Measurements from ENCODE around the gene LRRIQ3.
A peak's percentile ranks its signal among the peaks of the same experiment; 100 is the strongest.
"Not testable (repeated sequence)": the region's sequence is repeated elsewhere in the genome, so short reads cannot be mapped to it uniquely, and the experiment has no call there.

LRRIQ3 gene, protein sequence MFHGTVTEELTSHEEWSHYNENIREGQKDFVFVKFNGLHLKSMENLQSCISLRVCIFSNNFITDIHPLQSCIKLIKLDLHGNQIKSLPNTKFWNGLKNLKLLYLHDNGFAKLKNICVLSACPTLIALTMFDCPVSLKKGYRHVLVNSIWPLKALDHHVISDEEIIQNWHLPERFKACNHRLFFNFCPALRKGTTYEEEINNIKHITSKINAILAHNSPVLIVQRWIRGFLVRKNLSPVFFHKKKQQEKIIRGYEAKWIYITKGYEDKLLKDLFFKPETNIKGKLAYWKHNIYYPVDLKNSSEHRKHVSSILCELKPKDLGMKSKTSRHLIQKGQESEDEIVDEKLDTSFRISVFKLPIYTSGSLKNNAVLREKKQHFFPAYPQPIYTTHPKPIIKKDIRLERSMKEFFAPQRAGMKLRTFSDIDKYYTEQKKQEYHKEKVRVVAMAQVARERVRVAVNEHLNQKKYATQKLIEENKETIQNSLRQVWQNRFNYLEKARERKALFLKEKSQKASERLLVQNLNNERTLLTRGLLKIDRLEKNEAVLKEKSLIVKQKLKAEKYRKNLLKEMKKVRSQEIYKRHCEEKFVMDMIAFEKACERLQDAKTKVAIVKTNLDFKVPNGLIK

GRCh38 chr1:74197657-74198552, at the start of gene LRRIQ3, which contains the start of gene FPGT:
LRRIQ3 (minus strand) TSS chr1:74198176; CDS start chr1:74183684, 14,492 bp downstream.
FPGT (plus strand) TSS chr1:74198242; CDS start chr1:74198279, 37 bp downstream.
- DNase-seq, result peak; percentile 72 to 96 (median 89)

DNA sequence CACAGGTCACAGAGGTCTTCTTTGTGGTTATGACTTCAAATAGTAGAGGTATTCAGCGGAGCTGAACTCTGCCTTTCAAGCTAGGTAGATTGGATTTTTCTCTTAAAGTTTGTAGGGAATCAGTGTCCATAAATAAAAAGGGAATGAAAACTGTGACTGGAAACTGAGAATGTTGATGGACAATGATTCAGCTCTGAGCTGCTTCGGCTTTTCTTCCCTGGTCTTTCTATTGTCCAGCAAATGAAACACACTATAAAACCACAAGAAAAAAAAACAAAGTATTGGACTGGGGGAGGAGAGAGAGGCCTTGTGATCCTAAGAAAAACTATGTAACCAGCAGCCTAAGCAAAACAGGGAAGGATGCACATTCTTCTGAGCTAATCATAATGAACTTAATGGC, 48.3 kb upstream of the LRRIQ3 start:
- DNase-seq, result no peak

DNA sequence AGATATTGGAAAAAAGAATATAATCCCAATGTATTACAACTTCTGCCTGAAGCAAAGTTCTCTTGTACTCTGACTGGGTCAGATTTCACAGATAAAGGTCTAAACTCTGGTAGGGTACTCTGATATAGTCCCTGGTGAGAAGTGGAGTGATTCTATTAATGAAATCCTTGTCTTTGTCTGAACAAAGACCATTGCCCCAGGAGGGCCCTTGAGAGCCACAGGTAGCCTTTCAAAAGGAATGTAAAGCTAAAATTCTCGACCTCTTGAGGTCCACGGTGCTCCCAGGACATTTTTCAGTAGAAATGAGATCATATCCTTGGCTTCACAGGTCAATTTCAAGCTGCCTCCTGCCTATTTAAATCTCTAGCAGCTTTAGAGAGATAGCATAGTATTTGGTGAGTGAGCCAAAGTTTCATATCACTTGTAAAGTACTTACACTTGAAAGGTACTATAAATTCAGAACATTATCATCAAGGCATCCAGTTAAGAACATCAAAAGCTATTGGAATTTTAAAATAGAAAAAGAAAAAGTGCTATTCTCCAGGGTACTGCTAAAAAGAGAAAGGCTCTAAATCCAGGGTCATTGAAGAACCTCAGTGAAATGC, 47.3 kb upstream of the LRRIQ3 start:
- no peak for DNase-seq

DNA sequence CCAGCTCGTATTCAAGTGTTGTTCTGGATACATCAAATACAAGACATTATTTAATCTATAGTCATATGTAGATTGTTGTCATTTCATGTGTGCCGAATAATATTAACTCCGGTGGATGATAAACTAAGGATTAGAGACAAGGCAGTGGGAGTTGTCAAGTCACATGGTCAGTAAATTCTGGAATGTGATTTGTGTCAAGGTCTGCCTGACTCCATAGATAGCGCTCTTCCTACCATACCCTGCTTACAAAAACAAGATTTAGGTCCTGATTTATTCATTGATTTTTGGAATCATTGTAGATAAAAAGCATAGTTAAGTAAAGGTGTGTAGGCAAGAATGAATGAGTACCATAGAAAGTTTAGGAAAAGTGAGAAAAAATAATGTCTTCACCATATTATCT, 39.8 kb upstream of the LRRIQ3 start:
- no peak for DNase-seq

DNA sequence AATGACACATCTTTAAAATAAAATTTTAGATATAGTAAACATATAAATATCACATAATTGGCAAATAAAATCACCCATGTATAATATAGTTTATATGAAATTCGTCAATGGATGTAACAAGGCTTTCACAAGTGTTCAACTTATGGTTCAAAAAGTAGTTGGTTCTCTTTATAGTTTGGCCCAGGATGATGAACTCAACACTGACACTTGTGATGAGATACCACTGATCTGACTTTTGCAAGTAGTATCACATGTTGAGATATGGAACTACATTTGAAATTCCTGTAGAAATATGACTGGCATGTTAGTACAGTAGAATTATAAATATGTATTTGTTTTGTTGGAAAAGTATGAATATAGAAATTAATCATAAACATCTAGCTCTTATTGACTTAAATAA, 39.1 kb upstream of the LRRIQ3 start:
- DNase-seq, result no peak

DNA sequence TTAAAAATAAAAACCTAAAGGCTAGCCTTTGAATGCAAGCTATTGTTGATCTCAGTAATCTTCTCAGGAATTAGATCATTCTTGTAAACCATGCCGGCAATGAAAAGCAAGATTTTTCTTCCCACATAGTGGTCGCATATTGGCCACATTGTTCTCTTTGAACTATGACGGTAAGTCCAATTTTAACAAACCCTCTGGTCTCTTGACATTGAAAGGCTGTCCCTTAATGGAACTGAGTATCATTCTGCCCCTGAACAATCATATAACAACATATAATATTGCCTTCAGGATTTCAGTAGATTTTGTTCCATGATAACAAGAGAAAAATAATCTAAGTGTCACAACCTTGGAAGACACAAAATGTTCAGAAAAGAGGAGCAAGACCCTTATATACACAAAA, 38.5 kb upstream of the LRRIQ3 start:
- DNase-seq, result no peak

DNA sequence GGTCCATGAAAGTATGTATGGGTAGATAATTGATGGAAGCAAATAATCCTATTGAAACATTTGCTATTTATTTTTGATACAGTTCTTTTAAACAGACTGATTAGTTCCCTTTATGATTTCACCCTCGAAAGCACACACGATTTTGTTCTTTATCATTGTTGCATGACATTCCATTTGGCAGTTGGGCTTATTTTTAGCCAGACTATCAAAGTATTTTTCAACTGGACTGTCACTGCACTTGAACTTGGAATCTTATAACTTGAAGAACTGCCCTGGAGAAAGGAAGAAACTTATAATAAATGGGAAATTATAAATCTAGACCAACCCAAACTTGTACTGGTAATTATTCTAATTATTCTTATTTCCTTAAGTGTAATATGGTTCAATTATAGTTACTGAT, 37.2 kb upstream of the LRRIQ3 start, which contains the start of gene TNNI3K:
TSS of gene TNNI3K (plus strand) at position 235 of the 400 bp plus-strand sequence. CDS start at position 300, 65 bp downstream.
- no peak for DNase-seq

GRCh38 chr1:74223453-74223852, 25.5 kb upstream of the LRRIQ3 start:
- no peak for DNase-seq

GRCh38 chr1:74222701-74223100, 24.7 kb upstream of the LRRIQ3 start:
- DNase-seq, result no peak

DNA sequence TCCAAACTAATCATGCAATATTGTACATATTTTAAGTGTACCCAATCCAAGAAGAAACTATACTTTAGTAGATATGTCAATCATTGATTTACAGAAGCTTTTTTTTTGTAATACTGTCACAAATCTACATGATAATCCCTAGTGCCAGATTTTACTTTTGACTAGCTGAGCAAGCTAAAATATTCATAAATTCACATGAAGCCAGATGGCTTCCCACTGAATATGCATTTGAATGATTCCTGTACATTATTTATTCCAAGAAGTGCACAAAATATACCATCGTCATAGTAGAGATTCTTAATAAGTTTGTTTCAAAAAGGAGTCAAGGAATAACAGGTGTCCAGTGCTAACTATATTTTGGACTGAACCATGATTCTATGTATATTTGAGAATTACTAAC, 17.3 kb upstream of the LRRIQ3 start:
- DNase-seq, result no peak

GRCh38 chr1:74205266-74205665, 7.3 kb upstream of the LRRIQ3 start:
- DNase-seq, result no peak

GRCh38 chr1:74199504-74199903, 1.5 kb upstream of the LRRIQ3 start:
- no peak for DNase-seq

GRCh38 chr1:74197255-74197654, 721 bp downstream of the LRRIQ3 start:
- DNase-seq, result no peak

- DNase-seq, result no peak
Measured at GRCh38 chr1:74195339-74195738, 2.6 kb downstream of the LRRIQ3 start.

- DNase-seq, result peak in 1 of 51 donors; percentile 8
Measured at GRCh38 chr1:74193908-74194307, 4.1 kb downstream of the LRRIQ3 start.

DNA sequence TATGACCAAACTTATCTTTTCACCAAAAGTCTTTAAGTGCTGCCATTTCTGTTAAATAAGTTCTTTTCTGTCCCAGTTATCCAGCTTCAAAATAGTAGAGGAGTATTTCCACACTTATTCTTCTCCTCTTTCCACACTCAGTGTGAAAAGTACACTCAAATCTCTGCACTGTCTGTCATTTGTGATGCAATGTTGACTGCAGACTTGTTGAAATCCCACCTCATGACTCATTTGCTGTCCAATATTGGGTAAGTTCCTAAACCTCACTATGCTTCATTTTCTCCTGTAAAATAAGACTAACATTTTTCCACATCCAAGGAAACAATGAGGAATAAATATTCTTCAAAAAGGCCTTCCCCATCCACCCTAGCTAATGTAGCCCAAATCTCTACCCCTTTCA, 17.5 kb downstream of the LRRIQ3 start:
- DNase-seq, result no peak

GRCh38 chr1:74174423-74174822, 23.6 kb downstream of the LRRIQ3 start:
- not testable (repeated sequence) for DNase-seq

DNA sequence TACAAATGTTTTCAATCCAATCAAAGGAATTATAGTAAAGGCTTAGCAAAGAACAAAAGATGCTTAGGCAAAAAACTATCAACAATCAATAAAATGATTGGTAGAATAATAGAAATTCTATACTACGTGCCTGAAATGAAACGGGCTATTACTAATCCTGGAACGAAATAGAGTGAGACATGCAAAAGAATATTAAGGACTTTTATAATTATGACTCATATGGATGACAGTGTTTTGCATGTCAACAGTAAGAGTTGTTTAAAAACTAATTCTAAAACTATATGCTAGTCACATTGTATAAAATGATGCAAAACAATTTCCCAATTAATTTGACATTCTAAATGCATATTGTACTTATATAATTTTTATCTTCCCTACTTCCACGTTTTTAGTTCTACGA, 35.6 kb downstream of the LRRIQ3 start:
- DNase-seq, result no peak

- DNase-seq, result no peak
Measured at GRCh38 chr1:74161497-74161896, 36.5 kb downstream of the LRRIQ3 start.

DNA sequence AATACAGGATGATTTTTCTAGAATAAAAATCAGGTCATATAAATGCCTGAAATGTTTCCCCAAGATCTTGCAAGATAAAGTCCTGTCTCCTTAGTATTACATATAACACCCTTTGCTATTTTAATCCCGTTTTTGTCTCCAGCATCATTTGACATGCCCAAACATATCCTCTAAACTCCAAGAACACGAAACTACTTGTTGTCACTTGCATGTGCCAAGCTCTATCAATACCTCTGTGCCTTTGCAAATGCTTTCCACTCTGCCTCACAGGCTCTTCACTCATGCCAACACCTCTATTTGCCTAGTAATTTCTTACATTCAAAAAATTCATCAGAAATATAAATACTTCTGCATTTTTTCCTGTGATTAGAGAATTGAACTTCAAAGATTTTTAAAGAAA, 37.9 kb downstream of the LRRIQ3 start:
- DNase-seq, result no peak

- no peak for DNase-seq
Measured at GRCh38 chr1:74145086-74145485, 52.9 kb downstream of the LRRIQ3 start.

Data from hypothalamus (tissue), 51 donors.